Hepatocyte (in vitro differentiated cells): ENCODE results near the gene TBC1D26. TPM values are rescaled to one million over a fixed set of nuclear protein-coding genes. Genes with fewer than 3 reads are reported as not detected.

Experiments used
- DNase-seq: peaks from one replicate; pipeline ENCODE4 v3.0.0-alpha.2; 2016; ENCODE audit warnings: low spot score
- H2AFZ ChIP-seq: fragments of 200-600 bp; sonication (generic); 2 replicates; pipeline ENCODE4 v1.6.0; 2016; ENCODE audit warnings: antibody characterized with exemption, mild to moderate bottlenecking
- H3K27ac ChIP-seq: fragments of 200-600 bp; sonication (generic); 2 replicates; pipeline ENCODE4 v1.5.1; 2016; ENCODE audit warnings: mild to moderate bottlenecking
- H3K27me3 ChIP-seq: fragments of 200-600 bp; sonication (generic); 2 replicates; pipeline ENCODE4 v1.6.1; 2016
- H3K36me3 ChIP-seq: fragments of 200-600 bp; sonication (generic); replicated peaks from 2 replicates; pipeline ENCODE4 v1.5.1; 2016; ENCODE audit warnings: low read depth; ENCODE audit not compliant: insufficient read depth
- H3K4me1 ChIP-seq: fragments of 200-600 bp; sonication (generic); 2 replicates; pipeline ENCODE4 v1.5.1; 2016; ENCODE audit warnings: mild to moderate bottlenecking, moderate library complexity; ENCODE audit not compliant: insufficient read depth
- H3K4me2 ChIP-seq: fragments of 200-600 bp; sonication (generic); 2 replicates; pipeline ENCODE4 v1.6.0; 2016
- H3K4me3 ChIP-seq: fragments of 200-600 bp; sonication (generic); 2 replicates; pipeline ENCODE4 v1.5.1; 2016; ENCODE audit warnings: mild to moderate bottlenecking
- H3K79me2 ChIP-seq: fragments of 200-600 bp; sonication (generic); 2 replicates; pipeline ENCODE4 v1.6.0; 2017; ENCODE audit warnings: mild to moderate bottlenecking
- H3K9me2 ChIP-seq: fragments of 200-600 bp; sonication (generic); replicated peaks from 2 replicates; pipeline ENCODE4 v1.6.0; 2017; ENCODE audit warnings: mild to moderate bottlenecking; ENCODE audit not compliant: insufficient read depth
- H3K9me3 ChIP-seq: fragments of 200-600 bp; sonication (generic); 2 replicates; pipeline ENCODE4 v1.5.1; 2016; ENCODE audit warnings: low read depth, mild to moderate bottlenecking
- H4K20me1 ChIP-seq: fragments of 200-600 bp; sonication (generic); 2 replicates; pipeline ENCODE4 v1.6.0; 2016; ENCODE audit warnings: mild to moderate bottlenecking; ENCODE audit not compliant: insufficient read depth, poor library complexity, severe bottlenecking
- EZH2 ChIP-seq: fragments of 200-600 bp; sonication (generic); IDR thresholded peaks from 2 replicates; pipeline ENCODE4 v1.6.1; 2016; ENCODE audit warnings: antibody characterized with exemption, mild to moderate bottlenecking, borderline replicate concordance
- EZH2phosphoT487 ChIP-seq: fragments of 200-600 bp; sonication (generic); IDR thresholded peaks from one replicate; pipeline ENCODE4 v1.6.1; 2018; ENCODE audit warnings: antibody characterized with exemption, mild to moderate bottlenecking, low read depth, moderate library complexity; ENCODE audit not compliant: unreplicated experiment, severe bottlenecking
- WGBS: methylation state at CpG from one replicate; pipeline ENCODE4 v1.1.6; 2016; ENCODE audit warnings: low lambda C conversion rate; ENCODE audit errors: missing lambda C conversion rate; 5-methylcytosine and 5-hydroxymethylcytosine counted together
- polyA plus RNA-seq: library from polyadenylated mRNA; unstranded; fragments of >200 nt; fragmentation: Nextera tagmentation; extraction: Ambion mirVana; gene quantifications from 2 replicates; pipeline ENCODE4 v1.2.1, GENCODE V29; 2016
- total RNA-seq: library from RNA; depleted of rRNA; stranded (reverse); fragments of >200 nt; gene quantifications from 2 replicates; pipeline ENCODE4 v1.2.3, GENCODE V29; 2014
- TF ChIP-seq, protein P1 (sequence below): fragments of 200-600 bp; sonication (generic); IDR thresholded peaks from 2 replicates; pipeline ENCODE4 v1.5.1; 2016; ENCODE audit warnings: antibody characterized with exemption, mild to moderate bottlenecking; ENCODE audit not compliant: poor library complexity

Gene TBC1D26
- total and polyA plus RNA-seq, 2 experiments from 2014 or later: 0.57 to 1.7 TPM

DNA sequence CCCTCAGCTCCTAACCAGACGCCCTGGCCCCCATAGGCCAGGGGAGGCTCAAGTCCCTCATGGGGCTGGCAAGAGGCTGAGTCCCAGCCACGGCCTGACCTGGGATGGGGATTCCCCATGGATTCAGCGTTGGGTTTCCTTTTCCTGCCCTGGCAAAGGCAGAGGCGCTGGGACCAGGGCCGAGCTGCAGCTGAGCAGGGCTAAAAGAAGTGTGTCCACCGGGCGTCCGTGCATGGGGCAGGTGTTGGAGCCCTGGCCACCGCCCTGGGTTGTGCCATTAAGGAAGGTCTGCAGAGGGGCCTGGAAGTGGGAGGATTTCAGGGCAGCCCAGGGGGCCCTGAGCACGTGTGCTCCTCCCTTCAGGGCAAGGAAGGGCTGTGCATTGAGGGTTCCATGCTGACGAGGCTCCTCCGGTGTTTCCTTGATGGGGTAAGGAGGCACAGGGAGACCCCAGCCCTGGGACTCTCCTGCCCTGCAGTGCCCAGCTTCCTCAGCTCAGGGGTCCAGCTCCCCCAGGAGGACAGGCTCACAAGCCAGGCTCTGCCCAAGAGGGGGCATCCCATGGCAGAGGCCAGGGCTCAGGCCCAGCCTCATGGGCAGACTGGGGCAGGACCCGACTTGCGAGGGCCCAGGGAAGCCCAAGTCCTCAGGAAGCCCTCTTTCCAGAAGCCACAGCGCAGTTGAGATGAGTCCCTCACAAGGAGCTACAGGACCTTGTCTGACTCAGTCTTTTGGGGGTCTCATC is 10.1 kb downstream of the TBC1D26 start:
- Histone ChIP-seq H3K9me3 (no peaks in the 10 kb centered on the region), H3K9me2 (no peaks in the 10 kb centered on the region), H3K36me3 (no peaks in the 10 kb centered on the region), H3K4me1 (no peaks in the 10 kb centered on the region), H3K4me3 (no peak overlapping the region), H3K27me3 (no peaks in the 10 kb centered on the region), H3K27ac (no peak overlapping the region), H2AFZ (no peak overlapping the region), H3K79me2 (no peaks in the 10 kb centered on the region), H3K4me2 (no peak overlapping the region), H4K20me1 (no peaks in the 10 kb centered on the region)
- 97% methylated on average over 15 of the region's 15 CpGs for WGBS
- DNase-seq: no peak
- no peak for TF ChIP-seq EZH2phosphoT487
- TF ChIP-seq, protein P1, sequence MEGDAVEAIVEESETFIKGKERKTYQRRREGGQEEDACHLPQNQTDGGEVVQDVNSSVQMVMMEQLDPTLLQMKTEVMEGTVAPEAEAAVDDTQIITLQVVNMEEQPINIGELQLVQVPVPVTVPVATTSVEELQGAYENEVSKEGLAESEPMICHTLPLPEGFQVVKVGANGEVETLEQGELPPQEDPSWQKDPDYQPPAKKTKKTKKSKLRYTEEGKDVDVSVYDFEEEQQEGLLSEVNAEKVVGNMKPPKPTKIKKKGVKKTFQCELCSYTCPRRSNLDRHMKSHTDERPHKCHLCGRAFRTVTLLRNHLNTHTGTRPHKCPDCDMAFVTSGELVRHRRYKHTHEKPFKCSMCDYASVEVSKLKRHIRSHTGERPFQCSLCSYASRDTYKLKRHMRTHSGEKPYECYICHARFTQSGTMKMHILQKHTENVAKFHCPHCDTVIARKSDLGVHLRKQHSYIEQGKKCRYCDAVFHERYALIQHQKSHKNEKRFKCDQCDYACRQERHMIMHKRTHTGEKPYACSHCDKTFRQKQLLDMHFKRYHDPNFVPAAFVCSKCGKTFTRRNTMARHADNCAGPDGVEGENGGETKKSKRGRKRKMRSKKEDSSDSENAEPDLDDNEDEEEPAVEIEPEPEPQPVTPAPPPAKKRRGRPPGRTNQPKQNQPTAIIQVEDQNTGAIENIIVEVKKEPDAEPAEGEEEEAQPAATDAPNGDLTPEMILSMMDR: no peak
- no peak for TF ChIP-seq EZH2

DNA sequence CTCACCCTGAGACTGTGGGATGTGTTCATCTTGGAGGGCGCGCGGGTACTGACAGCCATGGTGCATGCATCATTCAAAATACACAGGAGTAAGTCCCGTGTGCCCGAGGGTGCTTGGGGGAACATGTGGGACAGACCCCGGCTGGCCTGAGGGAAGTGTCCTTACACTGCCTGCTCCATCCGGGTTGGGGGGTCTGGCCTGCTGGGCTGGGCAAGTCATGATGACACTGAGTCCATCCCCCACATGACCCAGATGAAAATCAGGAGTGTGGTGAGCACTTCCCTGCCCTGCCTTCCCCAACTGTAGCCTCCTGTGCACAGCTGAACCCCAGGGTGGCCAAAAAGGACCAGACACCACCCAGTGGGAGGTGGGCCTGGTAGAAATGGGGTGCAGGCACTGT is 10.8 kb downstream of the TBC1D26 start:
- TF ChIP-seq, protein P1: no peak
- TF ChIP-seq EZH2phosphoT487 (no peak), EZH2 (no peak)
- WGBS: 93% methylated on average over 7 of the region's 7 CpGs
- H3K9me2 ChIP-seq: no peaks in the 10 kb centered on the region
- H3K4me3 ChIP-seq: no peak overlapping the region
- H3K36me3 ChIP-seq: no peaks in the 10 kb centered on the region
- DNase-seq: no peak
- H3K79me2 ChIP-seq: no peaks in the 10 kb centered on the region
- H2AFZ ChIP-seq: no peak overlapping the region
- H3K4me1 ChIP-seq: no peaks in the 10 kb centered on the region
- H3K27ac ChIP-seq: no peak overlapping the region
- H3K9me3 ChIP-seq: no peaks in the 10 kb centered on the region
- H4K20me1 ChIP-seq: no peaks in the 10 kb centered on the region
- no peaks in the 10 kb centered on the region for H3K27me3 ChIP-seq
- H3K4me2 ChIP-seq: no peak overlapping the region

DNA sequence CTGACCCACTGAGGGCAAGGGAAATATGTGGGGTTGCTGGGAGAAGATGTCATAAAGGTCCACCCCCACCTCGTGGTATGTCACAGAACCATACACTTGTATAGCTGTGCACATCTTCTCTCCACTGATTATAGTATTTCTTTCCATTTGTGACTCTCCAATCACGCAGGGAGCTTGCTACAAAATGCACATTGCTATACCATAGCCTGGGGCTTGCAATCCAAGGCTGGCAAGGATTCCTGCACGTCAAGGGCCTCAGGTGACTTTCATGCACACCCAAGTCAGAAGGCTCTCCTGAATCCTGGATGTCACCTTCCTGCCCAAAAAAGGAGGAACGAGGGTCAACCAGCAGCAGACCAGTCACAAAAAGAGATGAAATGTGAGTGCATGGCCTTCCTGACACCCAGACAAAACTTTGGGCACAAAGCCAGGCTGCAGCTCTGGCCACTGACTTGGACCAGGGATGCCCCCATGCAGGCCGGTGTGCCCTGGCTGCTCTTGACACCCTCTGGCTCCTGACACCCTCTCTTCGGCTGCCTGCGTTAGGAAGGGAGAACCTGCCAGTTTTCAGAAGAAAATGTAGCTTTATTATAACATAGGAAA is 12.1 kb downstream of the TBC1D26 start:
- H3K36me3 ChIP-seq: no peaks in the 10 kb centered on the region
- no peaks in the 10 kb centered on the region for H3K27me3 ChIP-seq
- TF ChIP-seq, protein P1: no peak
- TF ChIP-seq EZH2: no peak
- no peak for TF ChIP-seq EZH2phosphoT487
- no peak overlapping the region for H3K4me2 ChIP-seq
- H3K4me3 ChIP-seq: no peak overlapping the region
- no peak overlapping the region for H2AFZ ChIP-seq
- no peaks in the 10 kb centered on the region for H4K20me1 ChIP-seq
- no peaks in the 10 kb centered on the region for H3K9me3 ChIP-seq
- no peaks in the 10 kb centered on the region for H3K4me1 ChIP-seq
- H3K27ac ChIP-seq: no peak overlapping the region
- no peak for DNase-seq
- WGBS: 77% methylated on average over 7 of the region's 7 CpGs
- H3K9me2 ChIP-seq: no peaks in the 10 kb centered on the region
- no peaks in the 10 kb centered on the region for H3K79me2 ChIP-seq
